SK-N-SH (cell line): Measurements from ENCODE around the gene HMX3. TPM values are rescaled to one million over a fixed set of nuclear protein-coding genes. Genes with fewer than 3 reads are reported as not detected.

Source experiments
- CTCF ChIA-PET: fragments of 300-600, 350-600 bp; formaldehyde crosslinking; extraction: SDS; loops from one replicate; lab custom pipeline; 2021; lab: Yijun Ruan, JAX
- POLR2A ChIA-PET: fragments of 350-600 bp; sonication (Branson Sonifier 250); formaldehyde crosslinking; extraction: SDS; loops from one replicate; lab custom pipeline; 2020; ENCODE audit warnings: antibody characterized with exemption, inconsistent platforms; lab: Yijun Ruan, JAX
- DNase-seq: peaks from one replicate; pipeline ENCODE4 v3.0.0; 2012
- H2AFZ ChIP-seq: fragments of 200-600 bp; sonication (generic); 2 replicates; pipeline ENCODE4 v1.8.1; 2016; ENCODE audit warnings: antibody characterized with exemption, mild to moderate bottlenecking, low read depth
- H3F3A ChIP-seq: fragments of 200-600 bp; sonication (generic); replicated peaks from 2 replicates; pipeline ENCODE3; 2016; ENCODE audit warnings: antibody characterized with exemption, mild to moderate bottlenecking; ENCODE audit not compliant: insufficient read depth
- H3K27ac ChIP-seq, 2 experiments: fragments of 200-500 bp in 1 of 2; fragments of 200-600 bp in 1 of 2; sonication (Bioruptor generic) in 1 of 2; sonication (generic), shearing (Covaris generic) in 1 of 2; 2 replicates each; pipeline versions ENCODE4 v1.5.1 to v1.6.1; 2014 to 2016; ENCODE audit warnings: low read depth in 2 of 2, inconsistent platforms in 1 of 2, low read length in 1 of 2, mild to moderate bottlenecking in 1 of 2, mixed read lengths in 1 of 2
- H3K27me3 ChIP-seq: fragments of 200-600 bp; sonication (generic), shearing (Covaris generic); 2 replicates; pipeline ENCODE4 v1.6.1; 2016; ENCODE audit warnings: mixed run types; ENCODE audit not compliant: insufficient read depth
- H3K36me3 ChIP-seq, 2 experiments: fragments of 200-500 bp in 1 of 2; fragments of 200-600 bp in 1 of 2; sonication (Bioruptor generic) in 1 of 2; sonication (generic) in 1 of 2; replicated peaks in 1 of 2; 2 replicates each; pipeline versions ENCODE3 to v1.5.1; 2014 to 2016; ENCODE audit warnings: low read length in 1 of 2, mild to moderate bottlenecking in 1 of 2; ENCODE audit not compliant: insufficient read depth in 2 of 2, control insufficient read depth in 1 of 2
- H3K4me1 ChIP-seq, 2 experiments: fragments of 200-500 bp in 1 of 2; fragments of 200-600 bp in 1 of 2; sonication (Bioruptor generic) in 1 of 2; sonication (generic), shearing (Covaris generic) in 1 of 2; 2 replicates each; pipeline versions ENCODE4 v1.5.1 to v1.6.1; 2014 to 2016; ENCODE audit warnings: low read depth in 1 of 2, low read length in 1 of 2, mixed run types in 1 of 2; ENCODE audit not compliant: insufficient read depth in 2 of 2, control insufficient read depth in 1 of 2
- H3K4me2 ChIP-seq: fragments of 200-600 bp; sonication (generic), shearing (Covaris generic); 2 replicates; pipeline ENCODE4 v1.6.1; 2017; ENCODE audit warnings: mixed run types
- H3K4me3 ChIP-seq, 2 experiments: fragments of 200-500 bp in 1 of 2; fragments of 200-600 bp in 1 of 2; sonication (Bioruptor generic) in 1 of 2; sonication (generic), shearing (Covaris generic) in 1 of 2; 2 replicates each; pipeline versions ENCODE4 v1.5.1 to v1.8.1; 2014 to 2016; ENCODE audit warnings: low read depth in 2 of 2, inconsistent platforms in 1 of 2, low read length in 1 of 2, mild to moderate bottlenecking in 1 of 2, mixed read lengths in 1 of 2, moderate library complexity in 1 of 2
- H3K79me2 ChIP-seq: fragments of 200-600 bp; sonication (generic); 2 replicates; pipeline ENCODE4 v1.8.1; 2017; ENCODE audit warnings: mild to moderate bottlenecking; ENCODE audit not compliant: insufficient read depth
- H3K9ac ChIP-seq: fragments of 200-600 bp; sonication (generic); 2 replicates; pipeline ENCODE4 v1.6.1; 2017; ENCODE audit warnings: mixed run types
- H3K9me2 ChIP-seq: fragments of 200-600 bp; sonication (generic); 2 replicates; pipeline ENCODE4 v1.6.1; 2017; ENCODE audit warnings: mixed run types
- H3K9me3 ChIP-seq: fragments of 200-600 bp; sonication (generic); 2 replicates; pipeline ENCODE4 v1.6.1; 2017; ENCODE audit warnings: mixed run types, mild to moderate bottlenecking, moderate library complexity
- H4K20me1 ChIP-seq: fragments of 200-600 bp; sonication (generic); 2 replicates; pipeline ENCODE4 v1.6.1; 2017; ENCODE audit warnings: mild to moderate bottlenecking, mixed run types; ENCODE audit not compliant: insufficient read depth
- CHD2 ChIP-seq: fragments of 150-350 bp; IDR thresholded peaks from 2 replicates; pipeline ENCODE4 v1.6.1; 2018; ENCODE audit warnings: low read length; ENCODE audit not compliant: partially characterized antibody
- CTCF ChIP-seq: fragments of 200-600 bp; sonication (generic); IDR thresholded peaks from 2 replicates; pipeline ENCODE4 v1.6.1; 2017; ENCODE audit warnings: antibody characterized with exemption, mild to moderate bottlenecking, moderate library complexity
- ELF1 ChIP-seq: IDR thresholded peaks from 2 replicates; pipeline ENCODE4 v1.4.0; 2012
- FOXJ3 ChIP-seq: sonication (generic); formaldehyde crosslinking; IDR thresholded peaks from 2 replicates; pipeline ENCODE4 v1.5.1; 2020; ENCODE audit warnings: mild to moderate bottlenecking, missing genetic modification reagents
- FOXM1 ChIP-seq: IDR thresholded peaks from 2 replicates; pipeline ENCODE4 v1.4.0; 2012; ENCODE audit warnings: low read depth, mild to moderate bottlenecking
- GABPA ChIP-seq: IDR thresholded peaks from 2 replicates; pipeline ENCODE4 v1.4.0; 2012; ENCODE audit warnings: low read depth, mild to moderate bottlenecking
- GATA2 ChIP-seq: sonication (generic); formaldehyde crosslinking; IDR thresholded peaks from 2 replicates; pipeline ENCODE4 v1.5.0; 2020; ENCODE audit warnings: mild to moderate bottlenecking, missing genetic modification reagents
- IRF3 ChIP-seq: fragments of 150-350 bp; IDR thresholded peaks from 2 replicates; pipeline ENCODE4 v1.6.1; 2016; ENCODE audit warnings: mild to moderate bottlenecking, low read depth, low read length
- JUND ChIP-seq: IDR thresholded peaks from 2 replicates; pipeline ENCODE4 v1.4.0; 2012
- POLR2AphosphoS5 ChIP-seq: IDR thresholded peaks from 2 replicates; pipeline ENCODE4 v1.6.1; 2012; ENCODE audit warnings: low read depth, low read length
- RAD21 ChIP-seq: IDR thresholded peaks from 2 replicates; pipeline ENCODE4 v1.6.1; 2012; ENCODE audit warnings: mild to moderate bottlenecking, low read length
- RFX5 ChIP-seq: IDR thresholded peaks from 2 replicates; pipeline ENCODE4 v1.6.1; 2012; ENCODE audit warnings: mild to moderate bottlenecking, improper control_type of control experiment, low read length
- SMC3 ChIP-seq: IDR thresholded peaks from 2 replicates; pipeline ENCODE4 v1.6.1; 2012; ENCODE audit warnings: low read depth, low read length, improper control_type of control experiment
- TAF1 ChIP-seq: IDR thresholded peaks from 2 replicates; pipeline ENCODE4 v1.6.1; 2012; ENCODE audit warnings: low read depth, mild to moderate bottlenecking, low read length, moderate library complexity, borderline replicate concordance
- USF1 ChIP-seq: IDR thresholded peaks from 2 replicates; pipeline ENCODE4 v1.4.0; 2012; ENCODE audit warnings: low read depth, borderline replicate concordance
- YY1 ChIP-seq: IDR thresholded peaks from 2 replicates; pipeline ENCODE4 v1.4.0; 2012; ENCODE audit warnings: low read depth, mild to moderate bottlenecking
- ZBTB33 ChIP-seq: IDR thresholded peaks from 2 replicates; pipeline ENCODE4 v1.4.0; 2012; ENCODE audit warnings: low read depth, borderline replicate concordance
- WGBS: methylation state at CpG from one replicate; pipeline ENCODE4 v1.1.6; 2017; ENCODE audit warnings: low lambda C conversion rate; 5-methylcytosine and 5-hydroxymethylcytosine counted together
- polyA plus RNA-seq, 3 experiments: library from polyadenylated mRNA; depleted of rRNA; stranded (reverse); fragments of >200 nt; gene quantifications; 2 replicates each; pipeline ENCODE4 v1.2.3, GENCODE V29; 2012

HMX3 gene
- polyA plus RNA-seq, 1 of the 3 experiments (the other 2 are of a cell fraction): not detected

- peaks cover 5% of the 10 kb centered on the region for H3F3A ChIP-seq
- H3K9me3 ChIP-seq: no peaks in the 10 kb centered on the region
- TF ChIP-seq JUND (no peak), ELF1 (no peak), FOXM1 (no peak), RAD21 (no peak), GABPA (no peak), TAF1 (no peak), GATA2 (CRISPR knock-in tag) (no peak), YY1 (no peak), ZBTB33 (no peak), RFX5 (no peak), SMC3 (no peak), CHD2 (no peak), USF1 (no peak), POLR2AphosphoS5 (no peak), FOXJ3 (CRISPR knock-in tag) (no peak), CTCF (no peak), IRF3 (no peak)
- no peak overlapping the region for H3K27ac ChIP-seq
- no peaks in the 10 kb centered on the region for H3K27me3 ChIP-seq
- H3K4me1 ChIP-seq: peaks cover 0 to 4% of the 10 kb centered on the region in 2 experiments; a peak in 2 of 4 replicates
- peaks cover 72 to 81% of the 10 kb centered on the region in 2 experiments for H3K36me3 ChIP-seq
- WGBS: 100% methylated on average over 2 of the region's 2 CpGs
- H3K4me3 ChIP-seq: no peak overlapping the region
- H3K79me2 ChIP-seq: peaks cover 88% of the 10 kb centered on the region
- H4K20me1 ChIP-seq: peaks cover 32% of the 10 kb centered on the region
- no peaks in the 10 kb centered on the region for H3K9me2 ChIP-seq
- H3K4me2 ChIP-seq: no peak overlapping the region
- no peak overlapping the region for H2AFZ ChIP-seq
- H3K9ac ChIP-seq: no peak overlapping the region
- ChIA-PET POLR2A (no interaction called here), CTCF (interaction anchor here (1.0 to 3.3 kb wide), 2 partner anchors 8 to 182 kb away, joined by 3 to 12 read pairs; no protein-coding TSS in a partner anchor)
- DNase-seq: no peak
Observed at GRCh38 chr10:123166618-123167017, 30.8 kb downstream of the HMX3 start.
